IgD-negative memory B cell (primary cell): ENCODE results near the gene VMP1. TPM values are rescaled to one million over a fixed set of nuclear protein-coding genes. Genes with fewer than 3 reads are reported as not detected.
"Not testable (repeated sequence)": the region's sequence is repeated elsewhere in the genome, so short reads cannot be mapped to it uniquely, and the experiment has no call there.

ENCODE experiments used
- H3K27ac Mint-ChIP-seq, 3 donors: one replicate each; pipeline ENCODE4 v1.8.0; 2020 to 2022; ENCODE audit warnings: mild to moderate bottlenecking in 3 of 3, mixed read lengths in 3 of 3, moderate library complexity in 1 of 3
- H3K27me3 Mint-ChIP-seq: one replicate; pipeline ENCODE4 v1.8.0; 2021; ENCODE audit warnings: mixed read lengths
- H3K36me3 Mint-ChIP-seq: one replicate; pipeline ENCODE4 v1.8.0; 2020; ENCODE audit warnings: mild to moderate bottlenecking, mixed read lengths
- H3K4me1 Mint-ChIP-seq, 3 donors: one replicate each; pipeline ENCODE4 v1.8.0; 2020 to 2022; ENCODE audit warnings: mixed read lengths in 3 of 3, mild to moderate bottlenecking in 1 of 3
- H3K4me3 Mint-ChIP-seq, 4 donors: one replicate each; pipeline ENCODE4 v1.8.0; 2020 to 2022; ENCODE audit warnings: mild to moderate bottlenecking in 4 of 4, mixed read lengths in 4 of 4, moderate library complexity in 3 of 4
- H3K9me3 Mint-ChIP-seq, 3 donors: one replicate each; pipeline ENCODE4 v1.8.0; 2020 to 2021; ENCODE audit warnings: mixed read lengths in 3 of 3, mild to moderate bottlenecking in 1 of 3
- polyA plus RNA-seq: library from polyadenylated mRNA; unstranded; fragments of 300-500 nt; fragmentation: Illumina TruSeq; gene quantifications from one replicate; pipeline ENCODE4 v1.2.3, GENCODE V29; 2021

The VMP1 gene
- polyA plus RNA-seq, 1 donor from 2014 or later, result 35.5 TPM

DNA sequence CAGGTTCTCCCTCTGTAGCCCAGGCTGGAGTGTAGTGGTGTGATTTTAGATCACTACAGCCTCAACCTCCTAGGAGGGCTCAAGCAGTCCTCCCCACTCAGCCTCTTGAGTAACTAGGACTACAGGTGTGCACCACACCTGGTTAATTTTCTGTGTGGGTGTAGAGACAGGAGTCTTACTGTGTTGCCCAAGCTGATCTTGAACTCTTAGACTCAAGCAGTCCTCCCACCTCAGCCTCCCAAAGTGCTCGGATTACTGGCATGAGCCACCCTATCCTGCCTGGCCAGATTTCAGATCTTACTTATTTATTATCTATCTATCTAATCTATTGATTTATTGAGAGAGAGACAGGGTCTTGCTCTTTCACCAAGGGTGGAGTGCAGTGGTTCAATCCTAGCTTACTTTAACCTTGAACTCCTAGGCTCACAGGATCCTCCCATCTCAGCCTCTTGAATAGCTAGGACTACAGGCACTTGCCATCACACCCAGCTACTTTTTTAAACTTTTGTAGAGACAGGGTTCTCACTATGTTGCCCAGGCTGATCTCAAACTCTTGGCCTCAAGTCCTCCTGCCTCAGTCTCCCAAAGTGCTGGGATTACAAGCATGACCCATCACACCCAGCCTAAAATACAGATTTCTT lies 123.5 kb downstream of the VMP1 start:
- Mint-ChIP-seq H3K27me3 (no peaks in the 10 kb centered on the region), H3K4me3 (peak overlapping the region in 1 of 4 donors; percentile 70), H3K36me3 (peaks cover 2% of the 10 kb centered on the region), H3K9me3 (no peaks in the 10 kb centered on the region), H3K27ac (no peak overlapping the region), H3K4me1 (peaks cover 43 to 46% (median 45%) of the 10 kb centered on the region in 3 donors)

DNA sequence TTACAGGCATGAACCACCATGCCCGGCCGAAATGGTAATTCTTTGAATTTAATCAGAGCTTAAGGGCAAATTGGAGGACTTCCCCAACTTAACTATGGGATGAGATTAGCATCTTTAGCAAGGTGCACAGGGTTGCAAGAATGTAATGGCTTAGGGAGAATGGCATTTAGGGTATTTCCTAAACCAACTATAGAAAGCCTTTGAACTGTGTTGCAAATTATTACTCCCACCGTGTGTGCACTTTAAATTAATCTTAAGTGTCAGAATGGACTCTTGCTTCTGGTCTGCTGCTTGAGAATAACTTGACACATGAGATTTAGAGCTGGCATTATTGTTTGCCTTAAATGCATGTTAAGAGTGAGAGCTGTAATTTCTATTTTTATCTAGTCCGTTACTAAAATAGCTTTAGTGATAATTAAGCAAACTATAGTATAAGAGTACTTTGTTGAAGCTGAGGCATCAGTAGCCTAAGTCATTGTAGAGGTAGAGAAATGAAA lies 125.5 kb downstream of the VMP1 start:
- H3K9me3 Mint-ChIP-seq, result no peaks in the 10 kb centered on the region
- peak overlapping the region in 2 of 4 donors; percentile 62 to 63 for H3K4me3 Mint-ChIP-seq
- H3K36me3 Mint-ChIP-seq, result peaks cover 2% of the 10 kb centered on the region
- peaks cover 42 to 48% (median 43%) of the 10 kb centered on the region in 3 donors for H3K4me1 Mint-ChIP-seq
- peak overlapping the region in 1 of 3 donors; percentile 43 for H3K27ac Mint-ChIP-seq
- no peaks in the 10 kb centered on the region for H3K27me3 Mint-ChIP-seq

DNA sequence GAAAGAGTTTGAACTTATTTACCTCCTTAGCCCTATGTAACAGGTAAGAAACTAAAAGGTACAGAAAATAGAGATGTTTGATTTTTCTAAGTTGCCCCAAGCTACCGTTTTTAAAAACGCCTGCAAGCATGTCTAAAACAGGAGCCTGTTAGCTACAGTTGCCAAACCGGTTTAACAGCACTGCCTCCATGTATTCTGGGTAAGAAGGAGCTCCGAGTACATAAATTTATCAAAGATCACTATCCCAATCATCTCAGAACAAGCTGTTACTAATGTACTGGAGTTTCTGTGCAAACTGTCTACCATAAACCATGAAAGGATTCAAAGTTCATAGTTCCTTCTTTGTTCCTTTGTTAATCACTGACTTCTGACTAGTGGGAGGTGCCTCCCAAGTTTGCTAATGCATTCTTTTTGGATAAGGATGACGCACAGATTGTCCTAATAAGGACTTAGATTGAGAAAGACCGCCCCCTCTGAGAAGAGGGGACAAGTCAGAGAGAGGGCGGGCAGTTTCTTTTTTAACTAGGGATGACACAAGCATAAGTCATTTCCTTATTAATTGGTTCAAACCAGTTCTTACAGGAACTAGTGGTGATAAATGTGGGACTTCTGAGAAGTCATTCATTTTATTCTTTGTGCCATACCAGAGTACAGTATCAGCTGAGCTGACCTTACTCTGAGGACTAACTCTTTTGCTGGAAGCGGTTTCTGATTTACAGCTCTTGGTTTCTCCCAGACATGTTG lies 130.0 kb downstream of the VMP1 start:
- no peaks in the 10 kb centered on the region for H3K9me3 Mint-ChIP-seq
- no peaks in the 10 kb centered on the region for H3K27me3 Mint-ChIP-seq
- H3K4me1 Mint-ChIP-seq, result peaks cover 51 to 56% (median 51%) of the 10 kb centered on the region in 3 donors
- H3K27ac Mint-ChIP-seq, result peak overlapping the region; percentile 87 to 98 (median 94)
- peak overlapping the region; percentile 88 to 96 (median 93) for H3K4me3 Mint-ChIP-seq
- H3K36me3 Mint-ChIP-seq, result peaks cover 2% of the 10 kb centered on the region

DNA sequence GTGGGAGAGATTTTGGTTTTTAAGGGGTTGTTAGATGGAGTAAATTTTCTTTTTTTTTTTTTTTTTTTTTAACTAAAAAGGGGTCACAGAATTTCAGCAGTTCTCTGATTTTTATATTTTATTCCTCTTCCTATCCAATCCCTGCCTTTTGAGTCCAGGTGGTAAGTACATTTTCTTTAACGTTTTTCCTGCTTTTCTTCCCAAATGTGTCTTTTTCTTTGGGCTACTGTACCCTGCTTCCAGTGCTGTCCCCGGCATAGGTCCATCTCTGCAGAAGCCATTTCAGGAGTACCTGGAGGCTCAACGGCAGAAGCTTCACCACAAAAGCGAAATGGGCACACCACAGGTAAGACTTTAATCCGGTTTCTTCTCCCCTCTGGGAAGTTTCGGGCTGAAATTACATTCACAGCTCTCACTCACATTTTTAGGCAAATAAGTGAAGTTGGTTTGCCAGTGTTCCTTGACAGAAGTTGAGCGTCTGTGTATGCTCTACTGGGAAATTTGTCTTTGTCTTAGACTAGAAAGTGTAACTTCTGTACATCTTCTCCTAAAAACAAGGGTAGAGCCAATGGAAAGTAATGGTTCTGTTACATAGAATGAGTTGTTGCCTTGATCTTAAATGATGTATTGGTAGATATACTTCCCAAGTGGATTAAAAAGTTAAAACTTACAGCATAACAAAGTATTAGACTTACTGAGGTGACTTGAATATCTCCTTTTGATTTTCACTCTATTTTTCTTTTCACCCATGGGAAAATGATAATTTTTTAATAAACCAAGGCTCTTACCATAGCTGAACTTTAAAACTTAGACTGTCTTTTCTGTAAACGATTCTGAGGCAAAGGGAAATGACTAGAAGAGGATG lies 130.8 kb downstream of the VMP1 start:
- H3K4me3 Mint-ChIP-seq, result peak overlapping the region; percentile 88 to 96 (median 93)
- H3K9me3 Mint-ChIP-seq, result no peaks in the 10 kb centered on the region
- H3K27ac Mint-ChIP-seq, result peak overlapping the region; percentile 87 to 98 (median 94)
- peaks cover 2% of the 10 kb centered on the region for H3K36me3 Mint-ChIP-seq
- peaks cover 50 to 55% (median 53%) of the 10 kb centered on the region in 3 donors for H3K4me1 Mint-ChIP-seq
- no peaks in the 10 kb centered on the region for H3K27me3 Mint-ChIP-seq

DNA sequence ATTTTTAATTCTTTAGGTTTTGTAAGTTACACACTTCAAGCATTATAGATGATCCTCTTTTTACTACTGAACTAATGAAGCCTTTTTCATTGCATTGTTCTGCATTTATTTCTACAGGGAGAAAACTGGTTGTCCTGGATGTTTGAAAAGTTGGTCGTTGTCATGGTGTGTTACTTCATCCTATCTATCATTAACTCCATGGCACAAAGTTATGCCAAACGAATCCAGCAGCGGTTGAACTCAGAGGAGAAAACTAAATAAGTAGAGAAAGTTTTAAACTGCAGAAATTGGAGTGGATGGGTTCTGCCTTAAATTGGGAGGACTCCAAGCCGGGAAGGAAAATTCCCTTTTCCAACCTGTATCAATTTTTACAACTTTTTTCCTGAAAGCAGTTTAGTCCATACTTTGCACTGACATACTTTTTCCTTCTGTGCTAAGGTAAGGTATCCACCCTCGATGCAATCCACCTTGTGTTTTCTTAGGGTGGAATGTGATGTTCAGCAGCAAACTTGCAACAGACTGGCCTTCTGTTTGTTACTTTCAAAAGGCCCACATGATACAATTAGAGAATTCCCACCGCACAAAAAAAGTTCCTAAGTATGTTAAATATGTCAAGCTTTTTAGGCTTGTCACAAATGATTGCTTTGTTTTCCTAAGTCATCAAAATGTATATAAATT lies 132.3 kb downstream of the VMP1 start:
- Mint-ChIP-seq H3K9me3 (no peaks in the 10 kb centered on the region), H3K27me3 (no peaks in the 10 kb centered on the region), H3K27ac (peak overlapping the region; percentile 87 to 98 (median 98)), H3K4me1 (peaks cover 48 to 57% (median 56%) of the 10 kb centered on the region in 3 donors), H3K36me3 (peaks cover 2% of the 10 kb centered on the region), H3K4me3 (peak overlapping the region; percentile 88 to 96 (median 93))

DNA sequence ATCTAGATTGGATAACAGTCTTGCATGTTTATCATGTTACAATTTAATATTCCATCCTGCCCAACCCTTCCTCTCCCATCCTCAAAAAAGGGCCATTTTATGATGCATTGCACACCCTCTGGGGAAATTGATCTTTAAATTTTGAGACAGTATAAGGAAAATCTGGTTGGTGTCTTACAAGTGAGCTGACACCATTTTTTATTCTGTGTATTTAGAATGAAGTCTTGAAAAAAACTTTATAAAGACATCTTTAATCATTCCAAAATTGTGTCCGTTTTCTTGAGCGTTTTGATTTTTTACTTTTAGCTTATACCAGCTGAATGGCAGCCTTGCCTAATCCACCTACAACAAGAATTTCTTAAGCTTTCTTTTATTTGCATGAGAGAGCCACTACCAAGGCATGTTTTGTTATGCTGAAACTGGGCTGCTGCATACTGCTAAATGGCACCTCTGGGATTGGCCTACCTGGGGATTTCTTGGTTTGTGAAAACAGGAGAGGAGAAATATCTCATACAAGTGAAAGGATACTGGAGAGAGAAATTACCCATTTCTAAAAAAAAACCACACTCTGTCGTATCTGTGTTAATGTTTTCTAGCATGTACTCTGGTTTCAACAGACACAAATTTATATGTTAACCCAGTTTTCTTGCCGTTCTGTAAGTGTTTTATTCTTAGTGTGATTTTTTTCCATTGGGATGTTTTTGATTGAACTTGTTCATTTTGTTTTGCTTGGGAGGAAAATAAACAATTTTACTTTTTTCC lies 133.1 kb downstream of the VMP1 start:
- no peaks in the 10 kb centered on the region for H3K27me3 Mint-ChIP-seq
- peak overlapping the region; percentile 87 to 98 (median 91) for H3K27ac Mint-ChIP-seq
- no peaks in the 10 kb centered on the region for H3K9me3 Mint-ChIP-seq
- peaks cover 2% of the 10 kb centered on the region for H3K36me3 Mint-ChIP-seq
- peaks cover 54 to 63% (median 61%) of the 10 kb centered on the region in 3 donors for H3K4me1 Mint-ChIP-seq
- H3K4me3 Mint-ChIP-seq, result peak overlapping the region; percentile 77 to 95 (median 92)

DNA sequence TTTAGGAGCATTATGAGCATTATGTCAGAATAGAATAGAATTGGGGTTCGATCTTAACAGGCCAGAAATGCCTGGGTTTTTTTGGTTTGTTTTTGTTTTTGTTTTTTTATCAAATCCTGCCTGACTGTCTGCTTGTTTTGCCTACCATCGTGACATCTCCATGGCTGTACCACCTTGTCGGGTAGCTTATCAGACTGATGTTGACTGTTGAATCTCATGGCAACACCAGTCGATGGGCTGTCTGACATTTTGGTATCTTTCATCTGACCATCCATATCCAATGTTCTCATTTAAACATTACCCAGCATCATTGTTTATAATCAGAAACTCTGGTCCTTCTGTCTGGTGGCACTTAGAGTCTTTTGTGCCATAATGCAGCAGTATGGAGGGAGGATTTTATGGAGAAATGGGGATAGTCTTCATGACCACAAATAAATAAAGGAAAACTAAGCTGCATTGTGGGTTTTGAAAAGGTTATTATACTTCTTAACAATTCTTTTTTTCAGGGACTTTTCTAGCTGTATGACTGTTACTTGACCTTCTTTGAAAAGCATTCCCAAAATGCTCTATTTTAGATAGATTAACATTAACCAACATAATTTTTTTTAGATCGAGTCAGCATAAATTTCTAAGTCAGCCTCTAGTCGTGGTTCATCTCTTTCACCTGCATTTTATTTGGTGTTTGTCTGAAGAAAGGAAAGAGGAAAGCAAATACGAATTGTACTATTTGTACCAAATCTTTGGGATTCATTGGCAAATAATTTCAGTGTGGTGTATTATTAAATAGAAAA lies 133.8 kb downstream of the VMP1 start:
- Mint-ChIP-seq H3K27ac (peak overlapping the region; percentile 87 to 98 (median 91)), H3K4me3 (peak overlapping the region; percentile 77 to 95 (median 92)), H3K4me1 (peaks cover 62 to 70% (median 67%) of the 10 kb centered on the region in 3 donors)
- H3K27me3 Mint-ChIP-seq, H3K36me3 Mint-ChIP-seq, H3K9me3 Mint-ChIP-seq: not testable (repeated sequence)

DNA sequence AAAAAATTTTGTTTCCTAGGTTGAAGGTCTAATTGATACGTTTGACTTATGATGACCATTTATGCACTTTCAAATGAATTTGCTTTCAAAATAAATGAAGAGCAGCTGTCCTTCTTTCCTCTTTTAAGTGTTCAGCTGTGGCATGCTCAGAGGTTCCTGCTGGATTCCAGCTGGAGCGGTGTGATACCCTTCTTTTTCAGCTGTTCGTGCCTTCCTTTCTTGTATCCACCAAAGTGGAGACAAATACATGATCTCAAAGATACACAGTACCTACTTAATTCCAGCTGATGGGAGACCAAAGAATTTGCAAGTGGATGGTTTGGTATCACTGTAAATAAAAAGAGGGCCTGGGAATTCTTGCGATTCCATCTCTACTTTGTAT lies 134.4 kb downstream of the VMP1 start:
- not testable (repeated sequence) for H3K9me3 Mint-ChIP-seq, H3K27me3 Mint-ChIP-seq, H3K36me3 Mint-ChIP-seq
- peak overlapping the region; percentile 77 to 95 (median 92) for H3K4me3 Mint-ChIP-seq
- peaks cover 61 to 72% (median 68%) of the 10 kb centered on the region in 3 donors for H3K4me1 Mint-ChIP-seq
- H3K27ac Mint-ChIP-seq, result peak overlapping the region; percentile 87 to 98 (median 91)

DNA sequence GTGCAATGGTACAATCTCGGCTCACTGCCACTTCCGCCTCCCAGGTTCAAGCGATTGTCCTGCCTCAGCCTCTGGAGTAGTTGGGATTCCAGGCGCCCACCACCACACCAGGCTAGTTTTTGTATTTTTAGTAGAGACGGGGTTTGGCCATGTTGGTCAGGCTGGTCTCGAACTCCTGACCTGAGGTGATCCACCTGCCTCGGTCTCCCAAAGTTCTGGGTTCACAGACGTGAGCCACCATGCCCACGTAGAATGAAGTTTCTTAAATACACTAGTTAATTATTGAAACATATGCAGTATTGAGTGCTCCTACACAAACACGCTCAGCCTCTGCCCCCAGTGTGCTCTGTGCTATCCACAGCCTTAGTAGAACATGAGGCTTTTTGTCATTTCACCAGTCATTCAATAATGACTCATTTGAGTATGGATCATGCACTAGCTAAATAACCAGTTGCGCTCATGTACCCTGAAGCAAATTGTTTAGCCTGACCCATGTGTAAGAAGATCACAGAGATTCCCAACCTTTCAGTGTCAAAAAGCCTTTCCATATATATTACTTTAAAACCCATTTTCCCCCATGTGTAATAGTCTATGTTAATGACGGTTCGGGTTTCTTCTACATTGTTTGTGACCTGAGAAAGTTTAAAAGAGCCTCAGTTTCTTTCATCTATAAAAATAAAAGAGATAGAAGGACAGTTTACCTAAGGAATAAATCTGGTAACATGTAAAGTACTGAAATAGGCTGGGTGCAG lies 135.6 kb downstream of the VMP1 start:
- peaks cover 60 to 72% (median 67%) of the 10 kb centered on the region in 3 donors for H3K4me1 Mint-ChIP-seq
- H3K9me3 Mint-ChIP-seq, result no peaks in the 10 kb centered on the region
- H3K27me3 Mint-ChIP-seq, result no peaks in the 10 kb centered on the region
- H3K36me3 Mint-ChIP-seq, result peaks cover 2% of the 10 kb centered on the region
- H3K27ac Mint-ChIP-seq, result peak overlapping the region; percentile 87 to 98 (median 91)
- peak overlapping the region; percentile 77 to 95 (median 92) for H3K4me3 Mint-ChIP-seq

DNA sequence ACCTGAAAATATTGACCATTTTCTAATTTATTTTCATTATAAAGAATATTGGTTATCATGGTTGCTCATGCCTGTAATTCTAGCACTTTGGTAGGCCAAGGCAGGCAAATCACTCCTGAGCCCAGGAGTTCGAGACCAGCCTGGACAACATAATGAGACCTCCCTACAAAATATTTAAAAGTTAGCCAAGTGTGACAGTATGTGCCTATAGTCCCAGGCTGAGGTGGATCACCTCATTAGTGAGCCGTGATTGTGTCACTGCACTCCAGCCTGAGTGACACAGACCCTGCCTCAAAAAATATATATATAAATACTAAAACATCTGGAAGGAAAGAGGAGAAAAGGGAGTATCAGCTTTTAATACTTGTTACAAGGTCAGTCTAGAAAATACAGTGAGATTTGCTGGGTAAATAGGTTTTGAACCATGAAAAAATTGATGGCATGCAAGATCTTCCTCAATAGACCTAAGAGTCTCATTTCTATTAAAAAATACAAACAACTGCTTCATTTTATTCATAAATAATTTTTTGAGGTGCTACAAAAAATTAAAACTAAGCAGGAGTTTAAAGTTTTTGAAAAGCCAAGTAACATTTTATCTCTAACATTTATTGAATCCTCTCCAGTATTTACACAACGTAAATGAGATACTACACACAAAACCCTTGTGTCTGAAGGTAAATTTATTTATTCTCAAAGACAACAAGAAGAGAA lies 137.6 kb downstream of the VMP1 start:
- Mint-ChIP-seq H3K4me3 (peak overlapping the region in 3 of 4 donors; percentile 34 to 79 (median 74)), H3K4me1 (peaks cover 51 to 73% (median 61%) of the 10 kb centered on the region in 3 donors), H3K9me3 (no peaks in the 10 kb centered on the region), H3K27ac (peak overlapping the region; percentile 68 to 92 (median 75)), H3K36me3 (no peaks in the 10 kb centered on the region), H3K27me3 (no peaks in the 10 kb centered on the region)

DNA sequence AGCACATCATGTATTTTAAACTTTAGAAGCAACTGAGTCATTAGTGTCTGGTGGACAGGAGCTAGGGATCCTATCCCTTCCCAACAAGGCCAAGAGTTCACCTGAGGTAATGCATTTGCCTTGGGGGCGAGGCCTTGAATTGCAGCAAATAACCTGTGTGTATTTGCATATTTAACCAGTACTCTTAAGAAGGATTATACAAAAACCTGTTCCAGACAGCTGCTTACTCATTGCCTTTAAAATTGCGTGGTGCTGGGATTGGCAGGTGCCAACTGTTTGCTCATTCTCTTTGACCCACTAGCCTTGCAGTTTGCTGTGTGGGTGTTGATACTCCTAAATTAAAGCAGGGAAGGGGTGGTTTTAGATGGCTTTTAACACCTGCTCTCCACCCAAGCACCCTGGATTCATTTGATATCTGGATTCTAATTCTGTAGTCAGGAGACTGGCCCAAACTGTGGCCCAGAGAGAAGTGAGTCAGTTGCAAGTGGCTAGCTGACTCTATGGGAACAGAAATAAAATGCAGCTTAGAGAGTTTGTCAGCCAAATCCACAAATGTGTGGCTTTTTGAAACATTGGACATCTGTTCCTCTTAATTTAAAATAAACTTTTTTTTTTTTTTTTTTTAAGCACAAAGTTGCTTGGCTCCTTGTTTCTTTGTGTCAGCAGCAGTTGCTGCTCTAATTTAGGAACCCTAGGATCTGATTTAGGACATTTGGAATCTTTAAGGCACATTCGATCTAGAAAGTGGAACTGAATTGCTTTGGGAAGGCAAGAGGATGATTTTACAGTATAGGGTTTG lies 138.3 kb downstream of the VMP1 start:
- H3K4me1 Mint-ChIP-seq, result peaks cover 45 to 66% (median 53%) of the 10 kb centered on the region in 3 donors
- no peaks in the 10 kb centered on the region for H3K36me3 Mint-ChIP-seq
- peak overlapping the region; percentile 31 to 83 (median 66) for H3K4me3 Mint-ChIP-seq
- peak overlapping the region; percentile 75 to 92 (median 86) for H3K27ac Mint-ChIP-seq
- H3K9me3 Mint-ChIP-seq, result no peaks in the 10 kb centered on the region
- H3K27me3 Mint-ChIP-seq, result no peaks in the 10 kb centered on the region
